Karpas-422 (cell line): ENCODE data around the gene CRYBG2. TPM values are rescaled to one million over a fixed set of nuclear protein-coding genes. Genes with fewer than 3 reads are reported as not detected.
A peak's percentile ranks its signal among the peaks of the same experiment; 100 is the strongest.
"Not testable (repeated sequence)": the region's sequence is repeated elsewhere in the genome, so short reads cannot be mapped to it uniquely, and the experiment has no call there.

Experiments used
- DNase-seq: peaks from one replicate; pipeline ENCODE4 v3.0.0-alpha.2; 2015
- H2AFZ ChIP-seq: fragments of 200-600 bp; sonication (generic); 2 replicates; pipeline ENCODE4 v1.6.1; 2014; ENCODE audit warnings: antibody characterized with exemption, low read length, mixed read lengths
- H3K27ac ChIP-seq: fragments of 200-600 bp; sonication (generic); 2 replicates; pipeline ENCODE4 v1.5.1; 2014; ENCODE audit warnings: mild to moderate bottlenecking, low read length, moderate library complexity
- H3K27me3 ChIP-seq: fragments of 200-600 bp; sonication (generic); 2 replicates; pipeline ENCODE4 v1.6.1; 2014; ENCODE audit warnings: low read length, mixed read lengths
- H3K36me3 ChIP-seq: fragments of 200-600 bp; sonication (generic); 2 replicates; pipeline ENCODE4 v1.6.1; 2014; ENCODE audit warnings: low read length, mixed read lengths; ENCODE audit not compliant: insufficient read depth
- H3K4me1 ChIP-seq: fragments of 200-600 bp; sonication (generic); 2 replicates; pipeline ENCODE4 v1.6.1; 2014; ENCODE audit warnings: mild to moderate bottlenecking, low read length, mixed read lengths
- H3K4me2 ChIP-seq: fragments of 200-600 bp; sonication (generic); 2 replicates; pipeline ENCODE4 v1.6.1; 2014; ENCODE audit warnings: low read length, low read depth, mild to moderate bottlenecking; ENCODE audit not compliant: poor library complexity, severe bottlenecking
- H3K4me3 ChIP-seq: fragments of 200-600 bp; sonication (generic); 2 replicates; pipeline ENCODE4 v1.5.1; 2014; ENCODE audit warnings: mild to moderate bottlenecking, antibody characterized with exemption, low read length, mixed read lengths
- H3K79me2 ChIP-seq: fragments of 200-600 bp; sonication (generic); 2 replicates; pipeline ENCODE4 v1.6.1; 2014; ENCODE audit warnings: mild to moderate bottlenecking, low read length, mixed read lengths
- H3K9ac ChIP-seq: fragments of 200-600 bp; sonication (generic); 2 replicates; pipeline ENCODE4 v1.6.0; 2014; ENCODE audit warnings: low read length
- H3K9me2 ChIP-seq: fragments of 200-600 bp; sonication (generic), shearing (Covaris generic); replicated peaks from 2 replicates; pipeline ENCODE4 v1.6.0; 2014; ENCODE audit warnings: mild to moderate bottlenecking, low read length, moderate library complexity; ENCODE audit not compliant: insufficient read depth
- H3K9me3 ChIP-seq: fragments of 300-700, 200-600 bp; sonication (generic); 2 replicates; pipeline ENCODE4 v1.6.1; 2014; ENCODE audit warnings: low read length, mixed read lengths
- H4K20me1 ChIP-seq: fragments of 200-600 bp; sonication (generic); 2 replicates; pipeline ENCODE4 v1.6.1; 2014; ENCODE audit warnings: mild to moderate bottlenecking, antibody characterized with exemption, low read length, low read depth; ENCODE audit not compliant: insufficient read depth
- total RNA-seq: library from RNA; depleted of rRNA; stranded (reverse); fragments of >200 nt; shearing (Covaris generic); gene quantifications from 2 replicates; pipeline ENCODE4 v1.2.3, GENCODE V29; 2014; ENCODE audit warnings: low replicate concordance

CRYBG2 gene
- total RNA-seq, 1 experiment from 2014 or later = not detected

DNA sequence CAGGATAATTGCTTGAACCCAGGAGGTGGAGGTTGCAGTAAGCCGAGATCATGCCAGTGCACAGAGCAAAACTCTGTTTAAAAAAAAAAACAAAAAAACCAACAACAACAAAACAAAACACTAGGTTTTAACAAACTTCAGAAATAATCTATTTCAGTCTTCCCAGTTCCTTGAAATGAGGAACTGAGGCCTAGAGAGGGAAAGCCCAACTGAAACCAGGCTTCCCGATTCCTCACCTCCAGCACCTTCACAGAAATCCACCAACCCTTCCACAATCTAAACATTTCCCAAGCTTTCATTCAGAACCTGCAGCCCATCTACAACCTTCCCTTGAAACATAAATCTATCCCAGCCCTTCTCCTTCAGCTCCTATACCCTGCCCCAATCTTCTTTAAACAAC is 36.8 kb downstream of the CRYBG2 start:
- no peaks in the 10 kb centered on the region for H4K20me1 ChIP-seq
- no peaks in the 10 kb centered on the region for H3K27me3 ChIP-seq
- H3K27ac ChIP-seq = peak overlapping the region; percentile 87
- H3K4me3 ChIP-seq = peak overlapping the region; percentile 80
- H2AFZ ChIP-seq = 0 out of 2 replicates have a peak overlapping the region, but pooled peaks have one; percentile 19
- peaks cover 5% of the 10 kb centered on the region; the same call in 1 of the 2 replicates for H3K36me3 ChIP-seq
- H3K9me3 ChIP-seq = no peaks in the 10 kb centered on the region
- H3K79me2 ChIP-seq = peaks cover 10% of the 10 kb centered on the region
- peaks cover 75% of the 10 kb centered on the region for H3K4me1 ChIP-seq
- H3K9me2 ChIP-seq = no peaks in the 10 kb centered on the region
- DNase-seq = no peak
- peak overlapping the region; percentile 87 for H3K9ac ChIP-seq
- peak overlapping the region; percentile 89 for H3K4me2 ChIP-seq

GRCh38 chr1:26315874-26316850 is 37.8 kb downstream of the CRYBG2 start:
- peak; percentile 54 for DNase-seq
- H3K27me3 ChIP-seq = no peaks in the 10 kb centered on the region
- no peaks in the 10 kb centered on the region for H3K9me2 ChIP-seq
- H3K4me3 ChIP-seq = peak overlapping the region; percentile 37; the same call in 1 of the 2 replicates
- H3K4me1 ChIP-seq = peaks cover 69% of the 10 kb centered on the region
- H2AFZ ChIP-seq = no peak overlapping the region
- H3K9ac ChIP-seq = peak overlapping the region; percentile 54
- H3K9me3 ChIP-seq = no peaks in the 10 kb centered on the region
- H3K27ac ChIP-seq = peak overlapping the region; percentile 87
- H3K36me3 ChIP-seq = no peaks in the 10 kb centered on the region
- peaks cover 10% of the 10 kb centered on the region for H3K79me2 ChIP-seq
- H3K4me2 ChIP-seq = peak overlapping the region; percentile 89
- H4K20me1 ChIP-seq = no peaks in the 10 kb centered on the region

DNA sequence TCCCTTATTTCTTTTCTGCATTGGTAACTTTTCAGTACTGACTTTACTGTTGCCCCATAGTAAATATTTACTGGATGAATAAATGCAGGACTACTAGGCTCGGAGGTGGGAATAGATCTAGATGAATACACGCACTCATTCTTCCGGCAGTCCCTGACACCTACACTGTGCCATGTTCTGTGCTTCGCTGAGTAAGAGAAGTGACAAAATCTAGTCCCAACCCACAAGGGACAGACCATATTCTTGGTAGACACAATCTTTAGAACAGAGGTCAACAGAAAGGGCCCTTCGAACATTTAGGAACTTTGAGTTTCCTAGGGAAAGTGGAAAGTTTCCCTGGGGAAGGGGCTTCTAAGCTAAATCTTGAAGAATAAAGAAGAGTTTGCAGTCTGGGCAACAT is 39.4 kb downstream of the CRYBG2 start:
- Histone ChIP-seq H3K27ac (no peak overlapping the region), H3K36me3 (no peaks in the 10 kb centered on the region), H3K9ac (no peak overlapping the region), H2AFZ (no peak overlapping the region), H3K9me2 (no peaks in the 10 kb centered on the region), H3K4me1 (peaks cover 52% of the 10 kb centered on the region), H3K4me3 (no peak overlapping the region), H3K9me3 (no peaks in the 10 kb centered on the region), H3K79me2 (peaks cover 10% of the 10 kb centered on the region), H3K27me3 (no peaks in the 10 kb centered on the region), H3K4me2 (no peak overlapping the region), H4K20me1 (no peaks in the 10 kb centered on the region)
- no peak for DNase-seq

DNA sequence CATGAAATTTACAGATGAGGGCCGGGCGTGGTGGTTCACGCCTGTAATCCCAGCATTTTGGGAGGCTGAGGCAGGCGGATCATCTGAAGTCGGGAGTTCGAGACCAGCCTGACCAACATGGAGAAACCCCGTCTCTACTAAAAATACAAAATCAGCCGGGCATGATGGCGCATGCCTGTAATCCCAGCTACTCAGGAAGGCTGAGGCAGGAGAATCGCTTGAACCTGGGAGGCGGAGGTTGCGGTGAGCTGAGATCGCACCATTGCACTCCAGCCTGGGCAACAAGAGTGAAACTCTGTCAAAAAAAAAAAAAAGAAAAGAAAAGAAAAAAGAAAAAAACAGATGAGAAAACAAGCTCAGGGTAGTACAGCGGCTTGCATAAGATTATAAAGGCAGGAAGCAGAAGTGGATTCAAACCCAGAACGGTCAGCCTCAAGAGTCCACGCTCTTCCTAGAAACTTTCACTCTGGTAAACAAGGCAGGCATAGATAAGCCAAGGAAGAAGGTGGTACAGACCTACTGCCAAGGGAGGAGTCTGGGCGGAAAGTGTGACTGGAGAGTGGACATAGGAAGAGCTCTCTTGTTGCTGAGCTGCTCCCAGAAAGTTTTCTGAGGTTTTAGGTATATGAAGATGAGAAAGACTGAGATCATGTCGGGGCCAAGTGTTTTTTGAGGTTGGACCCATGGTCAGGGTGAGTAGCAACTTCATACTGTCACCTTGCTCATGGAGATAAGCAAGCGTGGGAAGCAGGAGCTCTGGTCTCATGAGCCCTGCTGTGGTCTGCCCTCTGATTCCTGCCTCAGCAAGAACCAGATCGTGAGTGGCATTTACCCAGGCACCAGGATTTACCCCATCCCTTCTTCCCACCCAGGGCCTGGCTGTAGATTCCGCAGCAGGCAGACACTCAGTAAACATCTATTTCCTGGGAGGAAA is 45.7 kb downstream of the CRYBG2 start:
- H3K4me1 ChIP-seq = peaks cover 30% of the 10 kb centered on the region
- H4K20me1 ChIP-seq, H3K9me3 ChIP-seq, H3K9me2 ChIP-seq, H3K36me3 ChIP-seq, H3K9ac ChIP-seq, DNase-seq, H3K27me3 ChIP-seq, H2AFZ ChIP-seq, H3K4me3 ChIP-seq: not testable (repeated sequence)
- H3K4me2 ChIP-seq = peak overlapping the region; percentile 92
- peak overlapping the region; percentile 92 for H3K27ac ChIP-seq
- H3K79me2 ChIP-seq = peaks cover 22% of the 10 kb centered on the region

DNA sequence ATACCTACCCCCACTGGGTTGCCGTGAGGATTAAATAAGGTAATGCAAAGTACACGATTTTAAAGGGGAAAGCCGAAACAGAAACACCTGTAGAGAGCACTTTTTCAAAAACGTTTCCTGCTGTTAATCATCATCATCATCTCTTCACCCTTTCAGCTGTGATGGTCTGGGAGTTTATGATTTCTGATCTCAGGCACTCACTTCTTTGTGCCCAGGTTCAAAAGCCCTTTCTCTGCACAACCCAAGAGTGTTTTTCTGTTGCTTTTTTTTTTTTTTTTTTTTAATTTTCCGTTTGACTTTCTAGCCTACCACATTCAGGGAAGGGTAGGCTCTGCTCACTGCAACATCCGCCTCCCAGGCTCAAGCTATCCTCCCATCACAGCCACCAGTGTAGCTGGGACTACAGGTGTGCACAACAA is 46.6 kb downstream of the CRYBG2 start:
- no peaks in the 10 kb centered on the region for H3K27me3 ChIP-seq
- peak overlapping the region; percentile 98 for H3K4me3 ChIP-seq
- H3K9ac ChIP-seq = peak overlapping the region; percentile 89
- peak overlapping the region; percentile 24; the same call in 1 of the 2 replicates for H2AFZ ChIP-seq
- H3K36me3 ChIP-seq = no peaks in the 10 kb centered on the region
- H3K27ac ChIP-seq = peak overlapping the region; percentile 92
- no peaks in the 10 kb centered on the region for H3K9me3 ChIP-seq
- H3K79me2 ChIP-seq = peaks cover 28% of the 10 kb centered on the region
- DNase-seq = peak; percentile 66
- H3K4me1 ChIP-seq = peaks cover 30% of the 10 kb centered on the region
- peak overlapping the region; percentile 92 for H3K4me2 ChIP-seq
- no peaks in the 10 kb centered on the region for H3K9me2 ChIP-seq
- no peaks in the 10 kb centered on the region for H4K20me1 ChIP-seq

GRCh38 chr1:26306290-26307229 is 47.4 kb downstream of the CRYBG2 start, which contains the start of gene UBXN11:
TSS of gene UBXN11 (minus strand) at chr1:26306636. CDS start at chr1:26302883, 3,753 bp downstream.
- Histone ChIP-seq H3K27me3 (no peaks in the 10 kb centered on the region), H3K4me2 (peak within 1 kb of the TSS; percentile 92), H3K79me2 (peaks cover 28% of the 10 kb centered on the region), H3K9ac (peak within 1 kb of the TSS; percentile 89), H3K4me3 (peak within 1 kb of the TSS; percentile 98), H3K27ac (peak within 1 kb of the TSS; percentile 92), H4K20me1 (no peaks in the 10 kb centered on the region), H3K36me3 (no peaks in the 10 kb centered on the region), H3K9me2 (no peaks in the 10 kb centered on the region), H3K9me3 (no peaks in the 10 kb centered on the region), H2AFZ (peak within 1 kb of the TSS; percentile 36), H3K4me1 (peaks cover 30% of the 10 kb centered on the region)
- peak; percentile 98 for DNase-seq

- Histone ChIP-seq H3K79me2 (peaks cover 28% of the 10 kb centered on the region), H3K4me1 (peaks cover 30% of the 10 kb centered on the region), H3K27ac (peak overlapping the region; percentile 78), H3K36me3 (no peaks in the 10 kb centered on the region), H3K9me2 (no peaks in the 10 kb centered on the region), H3K4me2 (peak overlapping the region; percentile 92), H4K20me1 (no peaks in the 10 kb centered on the region), H3K9me3 (no peaks in the 10 kb centered on the region), H3K27me3 (no peaks in the 10 kb centered on the region), H2AFZ (0 out of 2 replicates have a peak overlapping the region, but pooled peaks have one; percentile 7), H3K4me3 (peak overlapping the region; percentile 98), H3K9ac (peak overlapping the region; percentile 89)
- peak; percentile 82 for DNase-seq
Observed at GRCh38 chr1:26305667-26306289, 48.2 kb downstream of the CRYBG2 start.
